NCI-H146 (cell line): ENCODE data around the gene SLC1A1.

Experiments
- DNase-seq: peaks from one replicate; lab custom pipeline; 2025; lab: John Stamatoyannopoulos, UW

Gene SLC1A1

DNA sequence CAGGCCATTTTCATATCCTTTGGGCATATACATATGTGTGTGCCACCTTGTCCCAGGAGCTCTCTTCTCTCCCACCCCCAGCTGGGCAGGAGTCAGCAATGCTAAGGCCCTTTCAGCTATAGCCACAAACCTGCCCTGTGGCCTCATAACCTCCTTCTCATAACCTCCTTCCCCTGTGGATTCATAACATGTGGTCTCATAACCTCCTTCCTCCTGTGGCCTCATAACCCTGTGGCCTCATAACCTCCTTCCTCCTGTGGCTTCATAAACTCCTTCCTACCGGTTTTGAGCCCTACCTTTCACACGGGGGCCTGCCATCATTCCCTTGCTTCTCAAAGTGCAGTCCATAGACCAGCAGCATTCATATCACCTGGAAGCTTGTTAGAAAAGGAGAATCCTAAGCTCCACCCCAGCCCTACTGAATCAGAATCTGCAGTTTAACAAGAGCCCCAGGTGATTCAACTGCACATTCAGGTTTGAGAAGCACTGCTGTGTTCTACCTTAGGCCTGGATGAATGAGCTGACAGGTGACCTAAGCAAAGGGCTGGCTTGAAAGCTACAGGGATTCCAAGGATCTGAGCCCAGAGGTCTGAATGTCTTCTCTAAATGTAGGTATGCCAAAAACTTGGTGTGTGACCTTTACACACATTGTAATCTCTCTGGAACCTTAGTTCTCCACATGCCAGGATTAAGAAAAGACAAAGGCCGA lies 129.9 kb downstream of the SLC1A1 start:
- no peak for DNase-seq

DNA sequence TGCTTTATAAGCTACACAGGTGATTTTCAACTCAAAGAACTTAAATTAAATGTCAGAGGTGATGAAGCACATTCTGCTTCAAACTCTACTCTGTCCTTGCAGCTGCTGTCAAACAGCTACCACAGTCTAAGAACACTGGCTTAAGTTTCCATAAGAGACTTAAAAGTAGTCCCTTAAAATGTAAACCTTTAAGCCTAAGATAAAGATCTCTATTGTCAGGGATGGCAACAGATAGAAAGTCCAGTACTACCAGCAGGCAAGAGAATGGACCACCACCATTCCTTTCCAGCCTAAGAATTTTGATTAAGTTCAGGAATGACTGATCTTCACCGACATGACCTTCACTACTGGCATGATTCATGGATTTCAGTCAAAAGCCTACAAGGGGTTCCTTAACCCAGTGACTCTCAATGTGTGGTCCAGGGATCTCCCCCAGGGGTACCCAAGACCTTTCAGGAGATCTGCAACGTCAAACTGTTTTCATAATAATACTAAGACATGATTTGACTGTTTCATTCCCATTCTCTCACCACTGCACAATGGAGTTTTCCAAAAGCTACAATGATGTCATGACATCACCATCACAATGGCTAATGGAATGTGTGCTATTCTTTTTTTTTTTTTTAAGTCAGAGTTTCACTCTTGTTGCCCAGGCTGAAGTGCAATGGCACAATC lies 130.8 kb downstream of the SLC1A1 start:
- DNase-seq = no peak

DNA sequence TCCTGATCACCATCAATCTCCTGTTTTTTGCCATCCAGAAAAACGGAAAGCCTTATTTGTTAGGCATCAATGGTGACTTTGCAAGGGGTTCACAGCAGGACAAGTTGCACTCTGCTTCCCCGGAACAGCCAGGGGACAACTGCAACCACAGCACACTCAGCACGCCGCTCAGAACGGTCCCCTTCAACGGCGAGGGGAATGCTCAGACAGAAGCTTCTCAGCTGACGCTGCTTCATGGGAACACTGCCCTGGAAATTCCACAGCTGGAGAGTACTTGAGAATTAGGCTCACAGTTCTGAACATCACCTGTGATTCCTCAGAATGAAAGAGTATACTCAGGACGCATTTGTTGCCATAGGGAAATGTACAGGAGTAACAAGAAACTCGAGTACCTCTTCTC lies 131.7 kb downstream of the SLC1A1 start:
- no peak for DNase-seq

DNA sequence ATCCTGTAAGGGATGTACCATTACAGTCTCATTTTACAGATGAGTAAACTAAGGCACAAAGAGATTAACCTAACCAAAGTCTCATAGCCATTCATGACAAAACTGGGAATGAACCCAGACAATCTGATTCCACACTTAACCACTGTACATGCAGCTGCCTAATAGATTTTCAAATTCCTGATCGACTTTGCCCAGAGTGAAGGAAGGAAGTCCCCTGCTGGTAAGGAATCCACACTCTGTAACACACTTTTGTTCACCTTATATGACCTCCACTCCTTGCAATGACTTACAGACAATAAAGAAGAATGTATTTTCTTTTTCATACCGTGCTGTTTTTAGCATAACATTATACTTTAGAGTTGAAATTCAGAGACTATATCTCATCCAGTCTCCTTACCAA lies 140.6 kb downstream of the SLC1A1 start:
- DNase-seq = no peak
